ENCODE data around the gene GPR78.

Gene GPR78

GRCh38 chr4:8537041-8537461, 43.1 kb upstream of the GPR78 start:
- ChIA-PET CTCF (no interaction called here), POLR2A (no interaction called here)
- peaks cover 0 to 13% (median 3%) of the 10 kb centered on the region in 5 experiments for H3K9me3 ChIP-seq (ENCODE audit: control extremely low read depth in 1 of 5, control insufficient read depth in 4 of 5, insufficient read depth in 2 of 5, low read depth in 1 of 5, low read length in 4 of 5)
- no peak overlapping the region for H3K27ac ChIP-seq (ENCODE audit: insufficient read depth in 1 of 2, low read depth in 1 of 2, low read length in 2 of 2, poor library complexity in 1 of 2, severe bottlenecking in 2 of 2)
- H3K27me3 ChIP-seq (replicated peaks in 2 of 5; ENCODE audit: control insufficient read depth in 4 of 5, insufficient read depth in 5 of 5, low read length in 4 of 5) = peaks cover 0 to 4% (median 0%) of the 10 kb centered on the region in 5 experiments
- H3K4me1 ChIP-seq (ENCODE audit: control extremely low read depth in 1 of 4, control insufficient read depth in 4 of 4, insufficient read depth in 4 of 4, low read length in 3 of 4) = no peaks in the 10 kb centered on the region
- no peak for DNase-seq
- WGBS (ENCODE audit: insufficient coverage) = 82% methylated on average over 8 of the region's 9 CpGs
- no peak overlapping the region for H3K4me3 ChIP-seq (ENCODE audit: control insufficient read depth in 1 of 7, extremely low read depth in 1 of 7, insufficient read depth in 4 of 7, low read depth in 2 of 7, low read length in 6 of 7)
- no peaks in the 10 kb centered on the region for H3K36me3 ChIP-seq (ENCODE audit: control insufficient read depth in 4 of 4, insufficient read depth in 4 of 4, low read length in 3 of 4)

- H3K4me3 ChIP-seq (ENCODE audit: control insufficient read depth in 1 of 7, extremely low read depth in 1 of 7, insufficient read depth in 4 of 7, low read depth in 2 of 7, low read length in 6 of 7) = no peak overlapping the region
- POLR2A ChIA-PET = no interaction called here
- H3K9me3 ChIP-seq (ENCODE audit: control extremely low read depth in 1 of 5, control insufficient read depth in 4 of 5, insufficient read depth in 2 of 5, low read depth in 1 of 5, low read length in 4 of 5) = peaks cover 0 to 13% (median 3%) of the 10 kb centered on the region in 5 experiments
- WGBS (ENCODE audit: insufficient coverage) = 94% methylated on average over 10 of the region's 12 CpGs
- CTCF ChIA-PET = no interaction called here
- H3K4me1 ChIP-seq (ENCODE audit: control extremely low read depth in 1 of 4, control insufficient read depth in 4 of 4, insufficient read depth in 4 of 4, low read length in 3 of 4) = no peaks in the 10 kb centered on the region
- no peak for DNase-seq
- H3K27me3 ChIP-seq (replicated peaks in 2 of 5; ENCODE audit: control insufficient read depth in 4 of 5, insufficient read depth in 5 of 5, low read length in 4 of 5) = peaks cover 0 to 4% (median 0%) of the 10 kb centered on the region in 5 experiments
- no peak overlapping the region for H3K27ac ChIP-seq (ENCODE audit: insufficient read depth in 1 of 2, low read depth in 1 of 2, low read length in 2 of 2, poor library complexity in 1 of 2, severe bottlenecking in 2 of 2)
- H3K36me3 ChIP-seq (ENCODE audit: control insufficient read depth in 4 of 4, insufficient read depth in 4 of 4, low read length in 3 of 4) = no peaks in the 10 kb centered on the region
These were observed 42.0 kb upstream of the GPR78 start for GRCh38 chr4:8538076-8538702.

GRCh38 chr4:8538703-8539567, 41.3 kb upstream of the GPR78 start:
- no peak overlapping the region for H3K27ac ChIP-seq (ENCODE audit: insufficient read depth in 1 of 2, low read depth in 1 of 2, low read length in 2 of 2, poor library complexity in 1 of 2, severe bottlenecking in 2 of 2)
- H3K4me3 ChIP-seq (ENCODE audit: control insufficient read depth in 1 of 7, extremely low read depth in 1 of 7, insufficient read depth in 4 of 7, low read depth in 2 of 7, low read length in 6 of 7) = no peak overlapping the region
- POLR2A ChIA-PET = no interaction called here
- no peaks in the 10 kb centered on the region for H3K4me1 ChIP-seq (ENCODE audit: control extremely low read depth in 1 of 4, control insufficient read depth in 4 of 4, insufficient read depth in 4 of 4, low read length in 3 of 4)
- WGBS (ENCODE audit: insufficient coverage) = 92% methylated on average over 13 of the region's 15 CpGs
- H3K9me3 ChIP-seq (ENCODE audit: control extremely low read depth in 1 of 5, control insufficient read depth in 4 of 5, insufficient read depth in 2 of 5, low read depth in 1 of 5, low read length in 4 of 5) = peaks cover 0 to 12% (median 3%) of the 10 kb centered on the region in 5 experiments
- no peak for DNase-seq
- no peaks in the 10 kb centered on the region for H3K36me3 ChIP-seq (ENCODE audit: control insufficient read depth in 4 of 4, insufficient read depth in 4 of 4, low read length in 3 of 4)
- peaks cover 0 to 5% (median 0%) of the 10 kb centered on the region in 5 experiments for H3K27me3 ChIP-seq (replicated peaks in 2 of 5; ENCODE audit: control insufficient read depth in 4 of 5, insufficient read depth in 5 of 5, low read length in 4 of 5)
- CTCF ChIA-PET = no interaction called here

- no peak overlapping the region for H3K4me3 ChIP-seq (ENCODE audit: control insufficient read depth in 1 of 7, extremely low read depth in 1 of 7, insufficient read depth in 4 of 7, low read depth in 2 of 7, low read length in 6 of 7)
- H3K36me3 ChIP-seq (ENCODE audit: control insufficient read depth in 4 of 4, insufficient read depth in 4 of 4, low read length in 3 of 4) = no peaks in the 10 kb centered on the region
- H3K27me3 ChIP-seq (replicated peaks in 2 of 5; ENCODE audit: control insufficient read depth in 4 of 5, insufficient read depth in 5 of 5, low read length in 4 of 5) = peaks cover 0 to 12% (median 0%) of the 10 kb centered on the region in 5 experiments
- no peak overlapping the region for H3K27ac ChIP-seq (ENCODE audit: insufficient read depth in 1 of 2, low read depth in 1 of 2, low read length in 2 of 2, poor library complexity in 1 of 2, severe bottlenecking in 2 of 2)
- DNase-seq = no peak
- ChIA-PET POLR2A (no interaction called here), CTCF (no interaction called here)
- peaks cover 0 to 7% (median 3%) of the 10 kb centered on the region in 5 experiments for H3K9me3 ChIP-seq (ENCODE audit: control extremely low read depth in 1 of 5, control insufficient read depth in 4 of 5, insufficient read depth in 2 of 5, low read depth in 1 of 5, low read length in 4 of 5)
- 100% methylated on average over 1 of the region's 5 CpGs for WGBS (ENCODE audit: insufficient coverage)
- no peaks in the 10 kb centered on the region for H3K4me1 ChIP-seq (ENCODE audit: control extremely low read depth in 1 of 4, control insufficient read depth in 4 of 4, insufficient read depth in 4 of 4, low read length in 3 of 4)
These were observed 40.5 kb upstream of the GPR78 start for GRCh38 chr4:8539661-8540060.

DNA sequence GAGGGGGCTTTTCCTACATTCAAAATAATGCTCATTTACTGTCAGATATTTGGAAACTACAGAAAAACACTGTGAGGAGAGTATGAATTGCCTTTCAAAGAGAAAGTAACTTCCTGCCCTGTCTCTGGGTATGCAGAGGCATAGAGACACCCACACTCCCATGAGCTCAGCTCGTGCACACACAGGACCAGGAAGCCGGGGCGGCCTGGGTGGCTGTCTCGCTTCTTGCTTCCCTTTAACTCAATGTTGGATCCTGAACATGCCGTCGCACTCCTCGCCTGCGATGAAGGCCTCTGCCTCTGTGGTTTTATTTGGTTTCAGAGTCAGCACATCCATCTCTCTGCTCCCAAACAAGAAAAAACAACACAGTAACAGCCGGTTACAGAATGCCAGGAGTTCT, 40.1 kb upstream of the GPR78 start:
- no peak for DNase-seq
- Histone ChIP-seq H3K9me3 (ENCODE audit: control extremely low read depth in 1 of 5, control insufficient read depth in 4 of 5, insufficient read depth in 2 of 5, low read depth in 1 of 5, low read length in 4 of 5) (peaks cover 0 to 4% (median under 1%) of the 10 kb centered on the region in 5 experiments), H3K4me1 (ENCODE audit: control extremely low read depth in 1 of 4, control insufficient read depth in 4 of 4, insufficient read depth in 4 of 4, low read length in 3 of 4) (no peaks in the 10 kb centered on the region), H3K27me3 (replicated peaks in 2 of 5; ENCODE audit: control insufficient read depth in 4 of 5, insufficient read depth in 5 of 5, low read length in 4 of 5) (peaks cover 0 to 16% (median 0%) of the 10 kb centered on the region in 5 experiments), H3K4me3 (ENCODE audit: control insufficient read depth in 1 of 7, extremely low read depth in 1 of 7, insufficient read depth in 4 of 7, low read depth in 2 of 7, low read length in 6 of 7) (no peak overlapping the region), H3K27ac (ENCODE audit: insufficient read depth in 1 of 2, low read depth in 1 of 2, low read length in 2 of 2, poor library complexity in 1 of 2, severe bottlenecking in 2 of 2) (no peak overlapping the region), H3K36me3 (ENCODE audit: control insufficient read depth in 4 of 4, insufficient read depth in 4 of 4, low read length in 3 of 4) (no peaks in the 10 kb centered on the region)
- 90% methylated on average over 8 of the region's 9 CpGs for WGBS (ENCODE audit: insufficient coverage)
- CTCF ChIA-PET = no interaction called here
- POLR2A ChIA-PET = no interaction called here

DNA sequence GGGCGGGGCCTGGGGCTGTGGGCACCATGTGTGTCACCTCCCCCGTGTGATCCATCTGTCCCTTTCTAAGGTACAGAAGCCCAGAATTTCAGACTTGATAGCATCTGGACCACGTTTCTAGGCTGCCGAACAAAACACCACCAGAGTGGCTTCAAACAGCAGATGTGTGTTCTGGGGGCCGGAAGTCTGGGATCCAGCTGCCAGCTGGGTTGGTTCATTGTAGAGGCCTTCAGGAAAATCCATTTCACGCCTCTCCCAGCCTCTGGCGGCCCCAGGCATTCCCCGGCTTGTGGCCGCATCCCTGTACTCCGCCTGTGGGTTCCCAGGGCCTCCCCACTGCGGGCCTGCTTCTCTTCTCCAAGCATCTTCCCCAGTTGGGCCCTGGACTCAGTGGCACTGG, 39.6 kb upstream of the GPR78 start:
- peaks cover 0 to 21% (median 0%) of the 10 kb centered on the region in 5 experiments for H3K27me3 ChIP-seq (replicated peaks in 2 of 5; ENCODE audit: control insufficient read depth in 4 of 5, insufficient read depth in 5 of 5, low read length in 4 of 5)
- H3K27ac ChIP-seq (ENCODE audit: insufficient read depth in 1 of 2, low read depth in 1 of 2, low read length in 2 of 2, poor library complexity in 1 of 2, severe bottlenecking in 2 of 2) = no peak overlapping the region
- ChIA-PET POLR2A (no interaction called here), CTCF (no interaction called here)
- no peaks in the 10 kb centered on the region for H3K9me3 ChIP-seq (ENCODE audit: control extremely low read depth in 1 of 5, control insufficient read depth in 4 of 5, insufficient read depth in 2 of 5, low read depth in 1 of 5, low read length in 4 of 5)
- no peak overlapping the region for H3K4me3 ChIP-seq (ENCODE audit: control insufficient read depth in 1 of 7, extremely low read depth in 1 of 7, insufficient read depth in 4 of 7, low read depth in 2 of 7, low read length in 6 of 7)
- no peaks in the 10 kb centered on the region for H3K36me3 ChIP-seq (ENCODE audit: control insufficient read depth in 4 of 4, insufficient read depth in 4 of 4, low read length in 3 of 4)
- H3K4me1 ChIP-seq (ENCODE audit: control extremely low read depth in 1 of 4, control insufficient read depth in 4 of 4, insufficient read depth in 4 of 4, low read length in 3 of 4) = no peaks in the 10 kb centered on the region
- no peak for DNase-seq
- WGBS (ENCODE audit: insufficient coverage) = 93% methylated on average over 11 of the region's 11 CpGs

GRCh38 chr4:8540991-8541390, 39.2 kb upstream of the GPR78 start:
- DNase-seq = no peak
- H3K27me3 ChIP-seq (replicated peaks in 2 of 5; ENCODE audit: control insufficient read depth in 4 of 5, insufficient read depth in 5 of 5, low read length in 4 of 5) = peaks cover 0 to 25% (median 0%) of the 10 kb centered on the region in 5 experiments
- H3K27ac ChIP-seq (ENCODE audit: insufficient read depth in 1 of 2, low read depth in 1 of 2, low read length in 2 of 2, poor library complexity in 1 of 2, severe bottlenecking in 2 of 2) = no peak overlapping the region
- no peaks in the 10 kb centered on the region for H3K36me3 ChIP-seq (ENCODE audit: control insufficient read depth in 4 of 4, insufficient read depth in 4 of 4, low read length in 3 of 4)
- H3K4me1 ChIP-seq (ENCODE audit: control extremely low read depth in 1 of 4, control insufficient read depth in 4 of 4, insufficient read depth in 4 of 4, low read length in 3 of 4) = no peaks in the 10 kb centered on the region
- WGBS (ENCODE audit: insufficient coverage) = 85% methylated on average over 8 of the region's 8 CpGs
- ChIA-PET POLR2A (no interaction called here), CTCF (no interaction called here)
- H3K4me3 ChIP-seq (ENCODE audit: control insufficient read depth in 1 of 7, extremely low read depth in 1 of 7, insufficient read depth in 4 of 7, low read depth in 2 of 7, low read length in 6 of 7) = no peak overlapping the region
- no peaks in the 10 kb centered on the region for H3K9me3 ChIP-seq (ENCODE audit: control extremely low read depth in 1 of 5, control insufficient read depth in 4 of 5, insufficient read depth in 2 of 5, low read depth in 1 of 5, low read length in 4 of 5)
